Panc1 (cell line): ENCODE results near the gene KEL. TPM values are rescaled to one million over a fixed set of nuclear protein-coding genes. Genes with fewer than 3 reads are reported as not detected.

ENCODE experiments used
- ATAC-seq: fragments of 200-7000 bp; cut with Tn5 transposase; 2 replicates; pipeline ENCODE4 v1.9.1; 2020; ENCODE audit warnings: mild to moderate bottlenecking, moderate library complexity
- BruUV-seq: library from RNA; stranded (reverse); fragments of 400-500 nt; replicated peaks from 2 replicates; lab custom pipeline; 2021; lab: Mats Ljungman, UMichigan
- CTCF ChIA-PET: fragments of 300-600 bp; sonication (Branson Sonifier 250); formaldehyde crosslinking; loops from one replicate; lab custom pipeline; 2022; ENCODE audit warnings: antibody characterized with exemption; lab: Charles Lee
- POLR2A ChIA-PET: fragments of 300-600 bp; sonication (Branson Sonifier 250); formaldehyde crosslinking; loops from one replicate; lab custom pipeline; 2022; ENCODE audit warnings: antibody characterized with exemption; lab: Charles Lee
- DNase-seq: peaks from one replicate; pipeline ENCODE4 v3.0.0-alpha.2; 2010; ENCODE audit warnings: low read depth, low spot score
- H3K27ac ChIP-seq: 2 replicates; pipeline ENCODE4 v1.5.1; 2011; ENCODE audit warnings: mild to moderate bottlenecking, low read length, inconsistent platforms
- H3K27me3 ChIP-seq: fragments of 200-500 bp; sonication (Bioruptor generic); 2 replicates; pipeline ENCODE4 v1.6.0; 2014; ENCODE audit warnings: low read length, inconsistent platforms; ENCODE audit not compliant: control insufficient read depth, insufficient read depth
- H3K36me3 ChIP-seq: fragments of 200-500 bp; sonication (Bioruptor generic); 2 replicates; pipeline ENCODE4 v1.5.1; 2014; ENCODE audit warnings: inconsistent platforms, mild to moderate bottlenecking, low read length, moderate library complexity; ENCODE audit not compliant: control insufficient read depth, insufficient read depth
- H3K4me1 ChIP-seq: 2 replicates; pipeline ENCODE4 v1.5.1; 2011; ENCODE audit warnings: inconsistent platforms, mild to moderate bottlenecking, low read length, moderate library complexity; ENCODE audit not compliant: control insufficient read depth, insufficient read depth
- H3K4me3 ChIP-seq, 2 experiments: 2 replicates each; pipeline ENCODE4 v1.5.1; 2011 to 2012; ENCODE audit warnings: low read depth in 2 of 2, low read length in 2 of 2, mild to moderate bottlenecking in 2 of 2, inconsistent platforms in 1 of 2, moderate library complexity in 1 of 2
- H3K9me3 ChIP-seq: fragments of 200-500 bp; sonication (Bioruptor generic); 2 replicates; pipeline ENCODE4 v1.5.1; 2014; ENCODE audit warnings: low read depth, mild to moderate bottlenecking, inconsistent platforms, low read length, moderate library complexity; ENCODE audit not compliant: control insufficient read depth, insufficient read depth
- CTCF ChIP-seq: fragments of 450-650 bp; IDR thresholded peaks from 2 replicates; pipeline ENCODE4 v1.5.1; 2017; ENCODE audit warnings: mild to moderate bottlenecking
- POLR2AphosphoS5 ChIP-seq: IDR thresholded peaks from 2 replicates; pipeline ENCODE4 v1.6.1; 2012; ENCODE audit warnings: mild to moderate bottlenecking, low read depth, low read length, moderate library complexity
- REST ChIP-seq, 2 experiments: IDR thresholded peaks; 2 replicates each; pipeline ENCODE4 v1.6.1; 2011 to 2012; ENCODE audit warnings: low read depth in 2 of 2, control low read depth in 1 of 2, low read length in 1 of 2, mild to moderate bottlenecking in 1 of 2, moderate library complexity in 1 of 2; ENCODE audit not compliant: insufficient read depth in 1 of 2
- SIN3A ChIP-seq: IDR thresholded peaks from 2 replicates; pipeline ENCODE4 v1.6.1; 2012; ENCODE audit warnings: low read depth, mild to moderate bottlenecking, low read length, moderate library complexity, borderline replicate concordance; ENCODE audit not compliant: insufficient read depth
- TCF7L2 ChIP-seq: IDR thresholded peaks from 2 replicates; pipeline ENCODE4 v1.6.1; 2011; ENCODE audit warnings: mild to moderate bottlenecking, low read depth, low read length, inconsistent platforms
- in situ Hi-C: cut with HindIII; loops from 2 replicates; pipeline ENCODE4 v1.10.0; 2016; ENCODE audit warnings: low sequenced_read_pairs, low pct_unique_long_range_greater_than_20kb
- intact Hi-C: fragments of 100-400 bp; cut with micrococcal nuclease; formaldehyde crosslinking; loops from one replicate; pipeline ENCODE4 v1.10.0; 2022; ENCODE audit not compliant: unreplicated experiment
- total RNA-seq: library from RNA; stranded (reverse); gene quantifications from one replicate; pipeline ENCODE4 v1.2.1, GENCODE V29; 2021; ENCODE audit not compliant: unreplicated experiment

The KEL gene
- total RNA-seq, 1 experiment from 2014 or later: 0.44 TPM

- in situ Hi-C loops: no loop called here
- no peak overlapping the region for H3K27ac ChIP-seq
- no peaks in the 10 kb centered on the region; the same call in 1 of the 2 replicates for H3K27me3 ChIP-seq
- no peaks in the 10 kb centered on the region for H3K4me1 ChIP-seq
- ATAC-seq (no peak), DNase-seq (no peak)
- POLR2A ChIA-PET: no interaction called here
- H3K9me3 ChIP-seq: peaks cover 8% of the 10 kb centered on the region; the same call in 1 of the 2 replicates
- CTCF ChIA-PET: no interaction called here
- H3K36me3 ChIP-seq: no peaks in the 10 kb centered on the region
- H3K4me3 ChIP-seq: no peak overlapping the region
- intact Hi-C loops: no loop called here
- BruUV-seq: no TSS peak
- TF ChIP-seq CTCF (no peak), TCF7L2 (no peak), SIN3A (no peak), REST (IDR thresholded peaks at IDR 0.05; ENCODE audit: insufficient read depth in 1 of 2, low read depth in 2 of 2, low read length in 1 of 2) (no peak), POLR2AphosphoS5 (no peak)
Observed at GRCh38 chr7:142910031-142910433, 52.1 kb downstream of the KEL start.

GRCh38 chr7:142908921-142909890, 53.0 kb downstream of the KEL start:
- Histone ChIP-seq H3K9me3 (peaks cover 9% of the 10 kb centered on the region; the same call in 1 of the 2 replicates), H3K27ac (no peak overlapping the region), H3K27me3 (no peaks in the 10 kb centered on the region; the same call in 1 of the 2 replicates), H3K4me3 (no peak overlapping the region), H3K4me1 (no peaks in the 10 kb centered on the region), H3K36me3 (no peaks in the 10 kb centered on the region)
- TF ChIP-seq CTCF (peak; percentile 64), SIN3A (no peak)
- POLR2A ChIA-PET: no interaction called here
- in situ Hi-C loops (no loop called here), intact Hi-C loops (no loop called here)
- no peak for DNase-seq
- no TSS peak for BruUV-seq
- CTCF ChIA-PET: no interaction called here
- ATAC-seq: peak; percentile 86
